ENCODE measurements around the gene OSBPL7. TPM values are rescaled to one million over a fixed set of nuclear protein-coding genes. Genes with fewer than 3 reads are reported as not detected.

OSBPL7 gene
- total RNA-seq, 1 experiment from 2014 or later, result 9.1 TPM

DNA sequence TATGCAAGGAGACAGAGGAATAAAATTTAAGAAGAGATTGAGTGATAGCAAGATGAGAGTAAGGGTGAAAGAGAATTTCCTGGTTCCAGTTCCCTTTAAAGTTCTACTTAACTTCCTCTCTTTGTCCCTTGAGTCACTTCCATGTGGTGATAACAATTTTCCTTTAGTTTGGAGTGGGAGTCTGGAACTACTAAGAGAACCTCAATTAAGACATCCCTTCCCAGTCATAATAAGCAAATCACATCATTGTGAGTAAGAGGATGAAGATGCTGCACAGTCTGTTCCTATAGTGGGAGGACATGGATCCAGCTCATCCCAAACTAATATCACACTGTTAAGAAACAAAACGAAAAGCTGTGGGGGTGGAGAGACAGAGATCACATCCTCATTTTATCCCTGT lies 64.2 kb downstream of the OSBPL7 start:
- intact Hi-C loops (cut with micrococcal nuclease; ENCODE audit: unreplicated experiment) (no loop called here), in situ Hi-C loops (cut with HindIII; ENCODE audit: low pct_unique_long_range_greater_than_20kb, low sequenced_read_pairs) (no loop called here)
- Histone ChIP-seq H3K9me3 (ENCODE audit: control insufficient read depth, insufficient read depth, low read depth, low read length) (no peaks in the 10 kb centered on the region; the same call in 1 of the 2 replicates), H3K27ac (ENCODE audit: low read length) (no peak overlapping the region), H3K36me3 (ENCODE audit: control insufficient read depth, insufficient read depth, low read length) (no peaks in the 10 kb centered on the region), H3K27me3 (ENCODE audit: control insufficient read depth, insufficient read depth, low read length) (peaks cover 18% of the 10 kb centered on the region), H3K4me1 (ENCODE audit: control insufficient read depth, insufficient read depth, low read length) (no peaks in the 10 kb centered on the region), H3K4me3 (ENCODE audit: low read depth in 2 of 2, low read length in 2 of 2) (no peak overlapping the region)
- DNase-seq (ENCODE audit: low read depth, low spot score), result no peak
- no peak for ATAC-seq
- TF ChIP-seq, protein P1, sequence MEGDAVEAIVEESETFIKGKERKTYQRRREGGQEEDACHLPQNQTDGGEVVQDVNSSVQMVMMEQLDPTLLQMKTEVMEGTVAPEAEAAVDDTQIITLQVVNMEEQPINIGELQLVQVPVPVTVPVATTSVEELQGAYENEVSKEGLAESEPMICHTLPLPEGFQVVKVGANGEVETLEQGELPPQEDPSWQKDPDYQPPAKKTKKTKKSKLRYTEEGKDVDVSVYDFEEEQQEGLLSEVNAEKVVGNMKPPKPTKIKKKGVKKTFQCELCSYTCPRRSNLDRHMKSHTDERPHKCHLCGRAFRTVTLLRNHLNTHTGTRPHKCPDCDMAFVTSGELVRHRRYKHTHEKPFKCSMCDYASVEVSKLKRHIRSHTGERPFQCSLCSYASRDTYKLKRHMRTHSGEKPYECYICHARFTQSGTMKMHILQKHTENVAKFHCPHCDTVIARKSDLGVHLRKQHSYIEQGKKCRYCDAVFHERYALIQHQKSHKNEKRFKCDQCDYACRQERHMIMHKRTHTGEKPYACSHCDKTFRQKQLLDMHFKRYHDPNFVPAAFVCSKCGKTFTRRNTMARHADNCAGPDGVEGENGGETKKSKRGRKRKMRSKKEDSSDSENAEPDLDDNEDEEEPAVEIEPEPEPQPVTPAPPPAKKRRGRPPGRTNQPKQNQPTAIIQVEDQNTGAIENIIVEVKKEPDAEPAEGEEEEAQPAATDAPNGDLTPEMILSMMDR (IDR thresholded peaks at IDR 0.05), result no peak
- no peak for TF ChIP-seq POLR2AphosphoS5 (IDR thresholded peaks at IDR 0.05; ENCODE audit: low read depth, low read length)
- no peak for TF ChIP-seq SIN3A (IDR thresholded peaks at IDR 0.05; ENCODE audit: borderline replicate concordance, insufficient read depth, low read depth, low read length)
- TF ChIP-seq, protein P2, sequence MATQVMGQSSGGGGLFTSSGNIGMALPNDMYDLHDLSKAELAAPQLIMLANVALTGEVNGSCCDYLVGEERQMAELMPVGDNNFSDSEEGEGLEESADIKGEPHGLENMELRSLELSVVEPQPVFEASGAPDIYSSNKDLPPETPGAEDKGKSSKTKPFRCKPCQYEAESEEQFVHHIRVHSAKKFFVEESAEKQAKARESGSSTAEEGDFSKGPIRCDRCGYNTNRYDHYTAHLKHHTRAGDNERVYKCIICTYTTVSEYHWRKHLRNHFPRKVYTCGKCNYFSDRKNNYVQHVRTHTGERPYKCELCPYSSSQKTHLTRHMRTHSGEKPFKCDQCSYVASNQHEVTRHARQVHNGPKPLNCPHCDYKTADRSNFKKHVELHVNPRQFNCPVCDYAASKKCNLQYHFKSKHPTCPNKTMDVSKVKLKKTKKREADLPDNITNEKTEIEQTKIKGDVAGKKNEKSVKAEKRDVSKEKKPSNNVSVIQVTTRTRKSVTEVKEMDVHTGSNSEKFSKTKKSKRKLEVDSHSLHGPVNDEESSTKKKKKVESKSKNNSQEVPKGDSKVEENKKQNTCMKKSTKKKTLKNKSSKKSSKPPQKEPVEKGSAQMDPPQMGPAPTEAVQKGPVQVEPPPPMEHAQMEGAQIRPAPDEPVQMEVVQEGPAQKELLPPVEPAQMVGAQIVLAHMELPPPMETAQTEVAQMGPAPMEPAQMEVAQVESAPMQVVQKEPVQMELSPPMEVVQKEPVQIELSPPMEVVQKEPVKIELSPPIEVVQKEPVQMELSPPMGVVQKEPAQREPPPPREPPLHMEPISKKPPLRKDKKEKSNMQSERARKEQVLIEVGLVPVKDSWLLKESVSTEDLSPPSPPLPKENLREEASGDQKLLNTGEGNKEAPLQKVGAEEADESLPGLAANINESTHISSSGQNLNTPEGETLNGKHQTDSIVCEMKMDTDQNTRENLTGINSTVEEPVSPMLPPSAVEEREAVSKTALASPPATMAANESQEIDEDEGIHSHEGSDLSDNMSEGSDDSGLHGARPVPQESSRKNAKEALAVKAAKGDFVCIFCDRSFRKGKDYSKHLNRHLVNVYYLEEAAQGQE (IDR thresholded peaks at IDR 0.05; ENCODE audit: insufficient read depth in 1 of 2, low read depth in 2 of 2, low read length in 1 of 2), result no peak
- no peak for TF ChIP-seq TCF7L2 (IDR thresholded peaks at IDR 0.05; ENCODE audit: low read depth, low read length)
- BruUV-seq (replicated peaks), result no TSS peak
- ChIA-PET CTCF (no interaction called here), POLR2A (no interaction called here)

Other genes with a start within 250 kb of the OSBPL7 start
- 666 TPM for gene KPNB1, start 171.9 kb downstream of the OSBPL7 start, total RNA-seq (2021; ENCODE audit: unreplicated experiment)
- gene TBKBP1, start 127.6 kb downstream of the OSBPL7 start, total RNA-seq (2021; ENCODE audit: unreplicated experiment), result 12.0 TPM
- 0.10 TPM for gene TBX21, start 88.6 kb downstream of the OSBPL7 start, total RNA-seq (2021; ENCODE audit: unreplicated experiment)
- gene MRPL10, start 9.7 kb upstream of the OSBPL7 start, total RNA-seq (2021; ENCODE audit: unreplicated experiment), result 41.9 TPM
- 1.9 TPM for gene LRRC46, start 9.9 kb upstream of the OSBPL7 start, total RNA-seq (2021; ENCODE audit: unreplicated experiment)
- 34.9 TPM for gene SCRN2, start 19.5 kb upstream of the OSBPL7 start, total RNA-seq (2021; ENCODE audit: unreplicated experiment)
- 4.0 TPM for gene SP6, start 29.4 kb upstream of the OSBPL7 start, total RNA-seq (2021; ENCODE audit: unreplicated experiment)
- 25.6 TPM for gene SP2, start 74.4 kb upstream of the OSBPL7 start, total RNA-seq (2021; ENCODE audit: unreplicated experiment)
- gene PNPO, start 119.8 kb upstream of the OSBPL7 start, total RNA-seq (2021; ENCODE audit: unreplicated experiment), result 20.1 TPM
- gene PRR15L, start 136.1 kb upstream of the OSBPL7 start, total RNA-seq (2021; ENCODE audit: unreplicated experiment), result 0.18 TPM
- 193 TPM for gene CDK5RAP3, start 149.3 kb upstream of the OSBPL7 start, total RNA-seq (2021; ENCODE audit: unreplicated experiment)
- 5.4 TPM for gene COPZ2, start 216.0 kb upstream of the OSBPL7 start, total RNA-seq (2021; ENCODE audit: unreplicated experiment)
- gene NFE2L1, start 226.6 kb upstream of the OSBPL7 start, total RNA-seq (2021; ENCODE audit: unreplicated experiment), result 210 TPM

Data from Panc1 (cell line).